Fibroblast of skin of right quadriceps (primary cell): Measurements from ENCODE around the gene NGEF.
A peak's percentile ranks its signal among the peaks of the same experiment; 100 is the strongest.
"Not testable (repeated sequence)": the region's sequence is repeated elsewhere in the genome, so short reads cannot be mapped to it uniquely, and the experiment has no call there.

Experiments used
- DNase-seq: peaks from one replicate; pipeline ENCODE4 v3.0.0-alpha.2; 2013

NGEF gene

GRCh38 chr2:233020454-233020853, 7.4 kb upstream of the NGEF start:
- no peak for DNase-seq

- DNase-seq, result not testable (repeated sequence)
Observed at GRCh38 chr2:233019610-233020009, 6.6 kb upstream of the NGEF start.

- DNase-seq, result no peak
Observed at GRCh38 chr2:233017947-233018346, 4.9 kb upstream of the NGEF start.

- DNase-seq, result no peak
Observed at GRCh38 chr2:233015019-233015645, 2.1 kb upstream of the NGEF start.

GRCh38 chr2:233013650-233014049, 594 bp upstream of the NGEF start:
- no peak for DNase-seq

GRCh38 chr2:233012301-233012971, 620 bp downstream of the NGEF start:
- DNase-seq, result no peak

- DNase-seq, result no peak
Observed at GRCh38 chr2:233011702-233012131, 1.3 kb downstream of the NGEF start.

- DNase-seq, result no peak
Observed at GRCh38 chr2:233011268-233011650, 1.8 kb downstream of the NGEF start.

GRCh38 chr2:233010569-233011267, 2.3 kb downstream of the NGEF start:
- no peak for DNase-seq

GRCh38 chr2:233009661-233010060, 3.4 kb downstream of the NGEF start:
- DNase-seq, result no peak

- DNase-seq, result peak; percentile 21
Observed at GRCh38 chr2:233007739-233008138, 5.3 kb downstream of the NGEF start.

- DNase-seq, result no peak
Observed at GRCh38 chr2:233007270-233007669, 5.8 kb downstream of the NGEF start.

GRCh38 chr2:233006648-233007047, 6.4 kb downstream of the NGEF start:
- no peak for DNase-seq

- no peak for DNase-seq
Observed at GRCh38 chr2:233005096-233005495, 8.0 kb downstream of the NGEF start.

- no peak for DNase-seq
Observed at GRCh38 chr2:233003658-233004555, 9.1 kb downstream of the NGEF start.

- DNase-seq, result no peak
Observed at GRCh38 chr2:233002829-233003657, 10.0 kb downstream of the NGEF start.

- DNase-seq, result no peak
Observed at GRCh38 chr2:233000886-233001750, 11.9 kb downstream of the NGEF start.

- no peak for DNase-seq
Observed at GRCh38 chr2:232999354-232999753, 13.7 kb downstream of the NGEF start.

GRCh38 chr2:232998666-232998985, 14.4 kb downstream of the NGEF start:
- no peak for DNase-seq

- no peak for DNase-seq
Observed at GRCh38 chr2:232997749-232998665, 15.0 kb downstream of the NGEF start.
